Measurements from ENCODE around the gene C9orf72.

DNA sequence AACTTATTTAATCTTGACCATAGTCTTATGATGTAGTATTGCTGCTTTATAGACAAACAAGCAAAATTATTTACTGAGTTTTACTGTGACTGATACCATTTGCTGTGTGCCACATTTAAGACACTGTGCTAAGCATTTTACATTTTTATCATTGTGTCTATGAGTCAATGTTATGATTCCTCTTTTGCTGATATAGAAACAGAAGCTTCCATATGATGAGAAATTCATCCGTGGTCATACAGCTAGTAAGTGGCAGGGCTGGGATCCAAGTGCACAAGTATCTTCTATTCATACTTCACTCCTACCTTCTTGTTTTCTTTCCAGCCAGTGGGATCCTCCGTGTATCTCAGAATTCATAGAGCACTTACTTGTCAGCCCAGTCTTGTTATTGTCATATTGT is 66.3 kb downstream of the C9orf72 start:
- TF ChIP-seq, protein P1, sequence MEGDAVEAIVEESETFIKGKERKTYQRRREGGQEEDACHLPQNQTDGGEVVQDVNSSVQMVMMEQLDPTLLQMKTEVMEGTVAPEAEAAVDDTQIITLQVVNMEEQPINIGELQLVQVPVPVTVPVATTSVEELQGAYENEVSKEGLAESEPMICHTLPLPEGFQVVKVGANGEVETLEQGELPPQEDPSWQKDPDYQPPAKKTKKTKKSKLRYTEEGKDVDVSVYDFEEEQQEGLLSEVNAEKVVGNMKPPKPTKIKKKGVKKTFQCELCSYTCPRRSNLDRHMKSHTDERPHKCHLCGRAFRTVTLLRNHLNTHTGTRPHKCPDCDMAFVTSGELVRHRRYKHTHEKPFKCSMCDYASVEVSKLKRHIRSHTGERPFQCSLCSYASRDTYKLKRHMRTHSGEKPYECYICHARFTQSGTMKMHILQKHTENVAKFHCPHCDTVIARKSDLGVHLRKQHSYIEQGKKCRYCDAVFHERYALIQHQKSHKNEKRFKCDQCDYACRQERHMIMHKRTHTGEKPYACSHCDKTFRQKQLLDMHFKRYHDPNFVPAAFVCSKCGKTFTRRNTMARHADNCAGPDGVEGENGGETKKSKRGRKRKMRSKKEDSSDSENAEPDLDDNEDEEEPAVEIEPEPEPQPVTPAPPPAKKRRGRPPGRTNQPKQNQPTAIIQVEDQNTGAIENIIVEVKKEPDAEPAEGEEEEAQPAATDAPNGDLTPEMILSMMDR (IDR thresholded peaks at IDR 0.05) = no peak
- TF ChIP-seq POLR2A (IDR thresholded peaks at IDR 0.05) = no peak

Data from adrenal gland (tissue), 5 donors.